Endothelial cell of umbilical vein (primary cell): ENCODE measurements around the gene MAGEB16. TPM values are rescaled to one million over a fixed set of nuclear protein-coding genes. Genes with fewer than 3 reads are reported as not detected.

Source experiments
- BruUV-seq: library from RNA; stranded (reverse); fragments of 400-500 nt; replicated peaks from 2 replicates; lab custom pipeline; 2021; lab: Mats Ljungman, UMichigan
- CTCF ChIA-PET: fragments of 300-600, 350-600 bp; sonication (Branson Sonifier 250); formaldehyde crosslinking; loops from one replicate; lab custom pipeline; 2021; ENCODE audit warnings: antibody characterized with exemption, inconsistent platforms; lab: Charles Lee
- POLR2A ChIA-PET: fragments of 300-600, 350-600 bp; sonication (Branson Sonifier 250); formaldehyde crosslinking; loops from one replicate; lab custom pipeline; 2021; ENCODE audit warnings: antibody characterized with exemption, inconsistent platforms; lab: Charles Lee
- DNase-seq: peaks from one replicate; pipeline ENCODE4 v3.0.0-alpha.2; 2011; ENCODE audit warnings: low read depth, low spot score
- FAIRE-seq: peaks from 2 replicates; lab custom pipeline; 2011; peaks lifted over from hg19 to GRCh38; lab: Jason Lieb, UNC
- H2AFZ ChIP-seq: 2 replicates; pipeline ENCODE4 v1.6.0; 2012; ENCODE audit warnings: low read depth, low read length, control low read depth, inconsistent platforms
- H3K27ac ChIP-seq: 2 replicates; pipeline ENCODE4 v1.5.1; 2011; ENCODE audit warnings: low read depth, mild to moderate bottlenecking, control low read depth, low read length, moderate library complexity; ENCODE audit not compliant: insufficient read depth
- H3K27me3 ChIP-seq, 2 experiments: 2 replicates each; pipeline versions ENCODE4 v1.6.0 to v1.6.1; 2011; ENCODE audit warnings: low read length in 2 of 2, mixed read lengths in 1 of 2; ENCODE audit not compliant: control insufficient read depth in 2 of 2, insufficient read depth in 2 of 2
- H3K36me3 ChIP-seq, 2 experiments: 2 replicates in 1 of 2; 3 replicates in 1 of 2; pipeline ENCODE4 v1.5.1; 2011; ENCODE audit warnings: low read length in 2 of 2, mild to moderate bottlenecking in 1 of 2, moderate library complexity in 1 of 2; ENCODE audit not compliant: control insufficient read depth in 2 of 2, insufficient read depth in 2 of 2; ENCODE audit errors: extremely low read depth in 1 of 2
- H3K4me1 ChIP-seq: 3 replicates; pipeline ENCODE4 v1.5.1; 2011; ENCODE audit warnings: mild to moderate bottlenecking, low read length; ENCODE audit not compliant: control insufficient read depth, insufficient read depth; ENCODE audit errors: extremely low read depth
- H3K4me2 ChIP-seq: 2 replicates; pipeline ENCODE4 v1.6.1; 2011; ENCODE audit warnings: low read length, control low read depth, mixed read lengths; ENCODE audit not compliant: insufficient read depth
- H3K4me3 ChIP-seq, 3 experiments: fragments of 200-600 bp in 1 of 3; sonication (generic), shearing (Covaris generic) in 1 of 3; replicated peaks in 1 of 3; 2 replicates each; pipeline ENCODE4 v1.5.1; 2011 to 2016; ENCODE audit warnings: control low read depth in 3 of 3, low read length in 3 of 3, mild to moderate bottlenecking in 2 of 3, inconsistent platforms in 1 of 3, low read depth in 1 of 3, moderate library complexity in 1 of 3; ENCODE audit not compliant: insufficient read depth in 1 of 3
- H3K79me2 ChIP-seq: 2 replicates; pipeline ENCODE4 v1.6.0; 2012; ENCODE audit warnings: low read length, inconsistent platforms; ENCODE audit not compliant: control insufficient read depth, insufficient read depth
- H3K9ac ChIP-seq: replicated peaks from 2 replicates; pipeline ENCODE3; 2011; ENCODE audit warnings: low read length, control low read depth; ENCODE audit not compliant: insufficient read depth; ENCODE audit errors: extremely low read depth
- H3K9me1 ChIP-seq: replicated peaks from 3 replicates; pipeline ENCODE4 v1.6.0; 2011; ENCODE audit warnings: mild to moderate bottlenecking, low read length; ENCODE audit not compliant: control insufficient read depth, insufficient read depth; ENCODE audit errors: extremely low read depth
- H3K9me3 ChIP-seq: replicated peaks from 2 replicates; pipeline ENCODE4 v1.5.1; 2012; ENCODE audit warnings: low read length, inconsistent platforms; ENCODE audit not compliant: control insufficient read depth, insufficient read depth
- H4K20me1 ChIP-seq: replicated peaks from 2 replicates; pipeline ENCODE3; 2011; ENCODE audit warnings: mild to moderate bottlenecking, low read length; ENCODE audit not compliant: control insufficient read depth, insufficient read depth; ENCODE audit errors: extremely low read depth
- CTCF ChIP-seq, 2 donors: IDR thresholded peaks; 1 replicate in 1 of 2; 2 replicates in 1 of 2; pipeline ENCODE4 v1.5.1; 2011; ENCODE audit warnings: low read length in 2 of 2, mild to moderate bottlenecking in 2 of 2, moderate library complexity in 2 of 2, control low read depth in 1 of 2, inconsistent platforms in 1 of 2, low read depth in 1 of 2; ENCODE audit not compliant: insufficient read depth in 1 of 2; ENCODE audit errors: extremely low read depth in 1 of 2
- EZH2 ChIP-seq: IDR thresholded peaks from 2 replicates; pipeline ENCODE4 v1.6.1; 2012; ENCODE audit warnings: borderline replicate concordance, low read depth, mild to moderate bottlenecking, moderate library complexity, low read length, inconsistent platforms; ENCODE audit not compliant: severe bottlenecking
- FOS ChIP-seq: IDR thresholded peaks from 2 replicates; pipeline ENCODE4 v1.6.1; 2011; ENCODE audit warnings: mild to moderate bottlenecking, low read length, moderate library complexity, borderline replicate concordance; ENCODE audit not compliant: insufficient read depth
- GATA2 ChIP-seq: IDR thresholded peaks from 2 replicates; pipeline ENCODE4 v1.7.0; 2011; ENCODE audit warnings: low read depth, mild to moderate bottlenecking, moderate library complexity, mixed read lengths, low read length; ENCODE audit not compliant: insufficient read length, insufficient read depth
- JUN ChIP-seq: IDR thresholded peaks from 2 replicates; pipeline ENCODE4 v1.6.1; 2011; ENCODE audit warnings: borderline replicate concordance, low read depth; ENCODE audit not compliant: insufficient read length, insufficient read depth
- MAX ChIP-seq: IDR thresholded peaks from 2 replicates; pipeline ENCODE4 v1.6.1; 2011; ENCODE audit not compliant: insufficient read depth, insufficient read length
- MYC ChIP-seq: IDR thresholded peaks from one replicate; pipeline ENCODE4 v1.6.1; 2011; ENCODE audit warnings: mild to moderate bottlenecking, low read depth, low read length
- POLR2A ChIP-seq: IDR thresholded peaks from 2 replicates; pipeline ENCODE4 v1.6.1; 2012; ENCODE audit warnings: low read depth, mild to moderate bottlenecking, control low read depth, low read length
- POLR2AphosphoS5 ChIP-seq: IDR thresholded peaks from 2 replicates; pipeline ENCODE4 v1.6.1; 2012; ENCODE audit warnings: low read depth, mild to moderate bottlenecking, control low read depth, low read length, moderate library complexity; ENCODE audit not compliant: insufficient read depth
- dilution Hi-C: fragments of 300-500 bp; cut with MboI; formaldehyde crosslinking; loops from one replicate; pipeline ENCODE4 v1.15.0; 2019; ENCODE audit warnings: low sequenced_read_pairs; ENCODE audit not compliant: extremely low pct_ligation_motif_present
- intact Hi-C: fragments of 100-400 bp; cut with micrococcal nuclease; formaldehyde crosslinking; loops from one replicate; pipeline ENCODE4 v1.10.0; 2022
- polyA plus RNA-seq, 4 experiments: library from polyadenylated mRNA; depleted of rRNA in 3 of 4; stranded (reverse) in 3 of 4; unstranded in 1 of 4; fragments of >200 nt; gene quantifications; 2 replicates each; pipeline versions ENCODE4 v1.2.1 to v1.2.3, GENCODE V29; 2011 to 2012; ENCODE audit warnings: missing spikeins in 1 of 4
- total RNA-seq: library from RNA; stranded (reverse); gene quantifications from 2 replicates; pipeline ENCODE4 v1.2.3, GENCODE V29; 2021

Gene MAGEB16
- total and polyA plus RNA-seq, 2 donors (not counting 3 experiments of a cell fraction or from before 2014, with no cell fraction given): not detected

- dilution Hi-C loops (no loop called here), intact Hi-C loops (no loop called here)
- H3K4me2 ChIP-seq: no peak overlapping the region
- ChIA-PET CTCF (no interaction called here), POLR2A (no interaction called here)
- DNase-seq (no peak), FAIRE-seq (no peak)
- H3K79me2 ChIP-seq: no peaks in the 10 kb centered on the region
- H4K20me1 ChIP-seq: no peaks in the 10 kb centered on the region
- H3K36me3 ChIP-seq: no peaks in the 10 kb centered on the region
- no peak for TF ChIP-seq EZH2
- no peak for TF ChIP-seq GATA2
- no peak for TF ChIP-seq POLR2AphosphoS5
- TF ChIP-seq POLR2A: no peak
- TF ChIP-seq MYC: no peak
- TF ChIP-seq MAX: no peak
- no peak for TF ChIP-seq JUN
- no peak overlapping the region for H3K27ac ChIP-seq
- H3K9ac ChIP-seq: no peak overlapping the region
- H3K4me3 ChIP-seq: no peak overlapping the region
- H3K9me1 ChIP-seq: no peaks in the 10 kb centered on the region
- BruUV-seq: no TSS peak
- H3K27me3 ChIP-seq: no peaks in the 10 kb centered on the region
- H3K9me3 ChIP-seq: no peaks in the 10 kb centered on the region
- no peak overlapping the region for H2AFZ ChIP-seq
- no peaks in the 10 kb centered on the region for H3K4me1 ChIP-seq
These were observed 11.6 kb downstream of the MAGEB16 start for GRCh38 chrX:35809781-35810180.

GRCh38 chrX:35819241-35819640 lies 21.1 kb downstream of the MAGEB16 start:
- DNase-seq (no peak), FAIRE-seq (no peak)
- no TSS peak for BruUV-seq
- H3K36me3 ChIP-seq: no peaks in the 10 kb centered on the region
- H3K27me3 ChIP-seq: no peaks in the 10 kb centered on the region
- intact Hi-C loops (no loop called here), dilution Hi-C loops (no loop called here)
- no peak overlapping the region for H3K27ac ChIP-seq
- no peaks in the 10 kb centered on the region for H3K4me1 ChIP-seq
- no peaks in the 10 kb centered on the region for H3K79me2 ChIP-seq
- H4K20me1 ChIP-seq: no peaks in the 10 kb centered on the region
- TF ChIP-seq MYC (no peak), EZH2 (no peak), POLR2AphosphoS5 (no peak), CTCF (IDR thresholded peaks at IDR 0.05; ENCODE audit: extremely low read depth in 1 of 2, insufficient read depth in 1 of 2, low read depth in 1 of 2, low read length in 2 of 2) (no peak), MAX (no peak), JUN (no peak), POLR2A (no peak), FOS (no peak), GATA2 (no peak)
- H2AFZ ChIP-seq: no peak overlapping the region
- H3K9ac ChIP-seq: no peak overlapping the region
- no peaks in the 10 kb centered on the region for H3K9me1 ChIP-seq
- H3K4me3 ChIP-seq: no peak overlapping the region
- no peaks in the 10 kb centered on the region for H3K9me3 ChIP-seq
- no peak overlapping the region for H3K4me2 ChIP-seq
- CTCF ChIA-PET: no interaction called here
- POLR2A ChIA-PET: no interaction called here
